GM23338 (cell line): ENCODE data around the gene NRCAM. TPM values are rescaled to one million over a fixed set of nuclear protein-coding genes. Genes with fewer than 3 reads are reported as not detected.

Experiments used
- ATAC-seq: fragments of 200-7000 bp; cut with Tn5 transposase; 3 replicates; pipeline ENCODE4 v1.9.1; 2020
- DNase-seq: peaks from one replicate; pipeline ENCODE4 v3.0.0-alpha.2; 2015; ENCODE audit warnings: low spot score
- H2AFZ ChIP-seq: fragments of 200-600 bp; sonication (generic); 2 replicates; pipeline ENCODE4 v1.8.0; 2016; ENCODE audit warnings: antibody characterized with exemption, mild to moderate bottlenecking, moderate library complexity
- H3F3A ChIP-seq: fragments of 200-600 bp; sonication (generic); replicated peaks from 2 replicates; pipeline ENCODE4 v1.8.0; 2017; ENCODE audit warnings: antibody characterized with exemption, mixed run types, low read depth
- H3K27ac ChIP-seq: fragments of 200-600 bp; sonication (generic); 2 replicates; pipeline ENCODE4 v1.6.1; 2016; ENCODE audit warnings: low read depth
- H3K27me3 ChIP-seq: fragments of 200-600 bp; sonication (generic); 2 replicates; pipeline ENCODE4 v1.8.0; 2016; ENCODE audit warnings: mild to moderate bottlenecking, mixed run types, moderate library complexity; ENCODE audit not compliant: insufficient read depth
- H3K36me3 ChIP-seq: fragments of 200-600 bp; sonication (generic); 2 replicates; pipeline ENCODE4 v1.8.0; 2016; ENCODE audit warnings: mild to moderate bottlenecking; ENCODE audit not compliant: insufficient read depth
- H3K4me1 ChIP-seq: fragments of 200-600 bp; sonication (generic); 2 replicates; pipeline ENCODE4 v1.8.0; 2016; ENCODE audit warnings: mild to moderate bottlenecking, moderate library complexity; ENCODE audit not compliant: insufficient read depth
- H3K4me2 ChIP-seq: fragments of 200-600 bp; sonication (generic); 2 replicates; pipeline ENCODE4 v1.7.1; 2017; ENCODE audit warnings: mixed run types
- H3K4me3 ChIP-seq: fragments of 200-600 bp; sonication (generic); 2 replicates; pipeline ENCODE4 v1.6.1; 2016; ENCODE audit warnings: mixed run types
- H3K79me2 ChIP-seq: fragments of 200-600 bp; sonication (generic); replicated peaks from 2 replicates; pipeline ENCODE4 v1.8.0; 2017; ENCODE audit warnings: mild to moderate bottlenecking; ENCODE audit not compliant: insufficient read depth
- H3K9me2 ChIP-seq: fragments of 200-600 bp; sonication (generic); 2 replicates; pipeline ENCODE4 v1.8.0; 2017; ENCODE audit not compliant: insufficient read depth
- H4K20me1 ChIP-seq: fragments of 200-600 bp; sonication (generic); replicated peaks from 2 replicates; pipeline ENCODE4 v1.8.0; 2017; ENCODE audit warnings: mild to moderate bottlenecking; ENCODE audit not compliant: insufficient read depth
- H3K27ac Mint-ChIP-seq: 2 replicates; pipeline ENCODE4 v1.8.0; 2020; ENCODE audit warnings: inconsistent platforms, mild to moderate bottlenecking, moderate library complexity, mixed read lengths
- H3K27me3 Mint-ChIP-seq: 3 replicates; pipeline ENCODE4 v1.8.0; 2022; ENCODE audit warnings: low read depth, mild to moderate bottlenecking, moderate library complexity, mixed read lengths, inconsistent platforms; ENCODE audit not compliant: insufficient read depth, poor library complexity
- H3K36me3 Mint-ChIP-seq: 3 replicates; pipeline ENCODE4 v1.8.0; 2021; ENCODE audit warnings: low read depth, mild to moderate bottlenecking, inconsistent platforms, moderate library complexity, mixed read lengths
- H3K4me1 Mint-ChIP-seq: 3 replicates; pipeline ENCODE4 v1.8.0; 2020; ENCODE audit warnings: mild to moderate bottlenecking, inconsistent platforms, mixed read lengths
- H3K4me3 Mint-ChIP-seq: 3 replicates; pipeline ENCODE4 v1.8.0; 2021; ENCODE audit warnings: moderate library complexity, mild to moderate bottlenecking, inconsistent platforms, mixed read lengths
- H3K9me3 Mint-ChIP-seq: 3 replicates; pipeline ENCODE4 v1.8.0; 2020; ENCODE audit warnings: moderate library complexity, mild to moderate bottlenecking, inconsistent platforms, mixed read lengths
- EZH2 ChIP-seq: fragments of 200-600 bp; sonication (generic); IDR thresholded peaks from one replicate; pipeline ENCODE4 v1.8.0; 2017; ENCODE audit warnings: antibody characterized with exemption, mild to moderate bottlenecking, low read depth; ENCODE audit not compliant: unreplicated experiment
- EZH2phosphoT487 ChIP-seq: fragments of 200-600 bp; sonication (generic); IDR thresholded peaks from one replicate; pipeline ENCODE4 v1.8.1; 2018; ENCODE audit warnings: antibody characterized with exemption; ENCODE audit not compliant: unreplicated experiment
- JUNB ChIP-seq: IDR thresholded peaks from one replicate; pipeline ENCODE4 v1.6.1; 2016; ENCODE audit warnings: antibody characterized with exemption; ENCODE audit not compliant: unreplicated experiment
- REST ChIP-seq: IDR thresholded peaks from one replicate; pipeline ENCODE4 v1.6.1; 2018; ENCODE audit warnings: antibody characterized with exemption; ENCODE audit not compliant: unreplicated experiment
- STAT1 ChIP-seq: IDR thresholded peaks from one replicate; pipeline ENCODE4 v1.6.1; 2016; ENCODE audit warnings: antibody characterized with exemption; ENCODE audit not compliant: unreplicated experiment
- ZNF114 ChIP-seq: fragments of 250-450 bp; sonication (Bioruptor Pico); IDR thresholded peaks from 2 replicates; pipeline ENCODE4 v1.5.0; 2020; ENCODE audit warnings: mild to moderate bottlenecking, moderate library complexity
- ZNF462 ChIP-seq: fragments of 250-450 bp; sonication (Bioruptor Pico); IDR thresholded peaks from 2 replicates; pipeline ENCODE4 v1.5.0; 2020; ENCODE audit warnings: mild to moderate bottlenecking, moderate library complexity
- polyA plus RNA-seq: library from polyadenylated mRNA; unstranded; fragments of >200 nt; fragmentation: Nextera tagmentation; extraction: Ambion mirVana; gene quantifications from 2 replicates; pipeline ENCODE4 v1.2.1, GENCODE V29; 2016
- total RNA-seq: library from RNA; depleted of rRNA; stranded (reverse); fragments of >200 nt; shearing (Covaris generic); gene quantifications from 2 replicates; pipeline ENCODE4 v1.2.3, GENCODE V29; 2014

The NRCAM gene
- total and polyA plus RNA-seq, 2 experiments from 2014 or later = 2.5 to 6.8 TPM

DNA sequence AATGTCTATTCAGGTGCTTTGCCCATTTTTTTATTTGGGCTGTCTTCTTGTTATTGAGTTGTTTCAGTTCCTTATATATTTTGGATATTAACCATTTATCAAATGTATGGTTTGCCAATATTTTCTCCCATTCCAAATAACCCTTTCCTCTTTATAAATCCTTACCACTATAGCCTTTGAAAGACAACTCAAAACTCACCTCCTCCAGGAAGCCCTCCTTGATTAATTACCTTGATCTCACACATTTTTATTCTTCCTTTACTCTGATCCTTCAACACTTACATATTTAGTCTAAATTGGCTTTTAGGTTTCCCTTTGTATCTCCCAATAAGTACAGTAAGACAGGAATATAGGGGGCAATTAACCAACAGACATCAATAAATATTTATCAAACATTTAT, 42.9 kb downstream of the NRCAM start:
- peaks cover 3% of the 10 kb centered on the region for H3K27me3 Mint-ChIP-seq
- H3K27ac Mint-ChIP-seq = no peak overlapping the region
- ATAC-seq (no peak), DNase-seq (no peak)
- Histone ChIP-seq H3K27ac (no peak overlapping the region), H4K20me1 (no peaks in the 10 kb centered on the region), H2AFZ (no peak overlapping the region), H3K4me3 (no peak overlapping the region), H3K36me3 (no peaks in the 10 kb centered on the region), H3K4me1 (no peaks in the 10 kb centered on the region), H3K27me3 (no peaks in the 10 kb centered on the region), H3K9me2 (no peaks in the 10 kb centered on the region), H3F3A (no peaks in the 10 kb centered on the region), H3K4me2 (no peak overlapping the region), H3K79me2 (no peaks in the 10 kb centered on the region)
- TF ChIP-seq JUNB (no peak), ZNF114 (CRISPR knock-in tag) (no peak), ZNF462 (CRISPR knock-in tag) (no peak), EZH2 (no peak), STAT1 (no peak), EZH2phosphoT487 (no peak), REST (no peak)
- no peak overlapping the region for H3K4me3 Mint-ChIP-seq
- H3K36me3 Mint-ChIP-seq = no peaks in the 10 kb centered on the region
- peaks cover 10% of the 10 kb centered on the region for H3K4me1 Mint-ChIP-seq
- no peaks in the 10 kb centered on the region for H3K9me3 Mint-ChIP-seq
